HG03045 (cell line): ENCODE data around the gene IPP.
"Not testable (repeated sequence)": the region's sequence is repeated elsewhere in the genome, so short reads cannot be mapped to it uniquely, and the experiment has no call there.

Experiments used
- ATAC-seq: cut with Tn5 transposase; IDR thresholded peaks from one replicate; pipeline ENCODE4 v1.9.1; 2021; ENCODE audit warnings: mild to moderate bottlenecking, moderate library complexity; ENCODE audit not compliant: unreplicated experiment

The IPP gene

DNA sequence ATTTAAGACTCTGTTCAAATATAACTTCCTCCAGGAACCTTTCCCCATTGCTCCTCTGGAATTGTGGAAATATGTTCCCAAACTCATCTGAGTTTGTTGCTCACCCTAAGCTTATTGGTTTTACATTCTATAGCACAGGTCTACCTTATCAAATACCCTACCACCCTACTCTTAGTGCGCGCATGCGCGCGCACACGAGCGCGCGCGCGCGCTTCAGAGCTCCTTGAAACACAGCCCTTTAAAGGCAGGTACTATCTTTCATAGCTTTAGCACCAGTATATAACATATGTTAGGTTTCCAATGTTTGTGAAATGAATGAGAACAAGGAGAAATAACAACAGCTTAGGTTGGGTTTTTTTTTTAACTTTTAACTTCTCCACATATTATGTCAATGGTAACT lies 3.5 kb downstream of the IPP start:
- no peak for ATAC-seq

DNA sequence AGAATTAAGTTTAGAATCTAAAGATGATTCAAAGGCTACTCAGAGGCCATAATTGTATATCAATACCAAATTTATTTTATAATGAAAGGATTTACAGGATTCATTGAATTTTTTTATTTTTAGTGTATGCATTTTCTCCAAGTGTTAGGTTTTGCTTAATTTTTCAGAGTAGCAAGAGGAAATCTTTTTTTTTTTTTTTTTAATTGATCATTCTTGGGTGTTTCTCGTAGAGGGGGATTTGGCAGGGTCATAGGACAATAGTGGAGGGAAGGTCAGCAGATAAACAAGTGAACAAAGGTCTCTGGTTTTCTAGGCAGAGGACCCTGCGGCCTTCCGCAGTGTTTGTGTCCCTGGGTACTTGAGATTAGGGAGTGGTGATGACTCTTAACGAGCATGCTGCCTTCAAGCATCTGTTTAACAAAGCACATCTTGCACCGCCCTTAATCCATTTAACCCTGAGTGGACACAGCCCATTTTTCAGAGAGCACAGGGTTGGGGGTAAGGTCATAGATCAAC lies 10.8 kb downstream of the IPP start:
- ATAC-seq = not testable (repeated sequence)

DNA sequence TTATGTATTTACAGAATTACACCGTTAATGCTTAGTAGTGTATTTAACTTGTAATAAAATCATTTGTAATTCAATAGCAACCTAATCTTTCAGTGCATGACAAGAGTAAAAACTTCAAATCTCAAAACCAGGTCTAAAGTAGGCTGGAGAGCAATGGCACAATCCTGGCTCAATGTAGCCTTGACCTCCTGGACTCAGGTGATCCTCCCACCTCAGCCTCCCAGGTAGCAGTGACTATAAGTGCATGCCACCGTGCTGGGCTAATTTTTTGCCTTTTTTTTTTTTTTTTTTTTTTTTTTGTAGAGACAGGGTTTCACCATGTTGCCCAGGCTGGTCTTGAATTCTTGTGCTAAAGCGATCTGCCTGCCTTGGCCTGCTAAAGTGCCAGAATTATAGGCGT lies 11.3 kb downstream of the IPP start:
- no peak for ATAC-seq

DNA sequence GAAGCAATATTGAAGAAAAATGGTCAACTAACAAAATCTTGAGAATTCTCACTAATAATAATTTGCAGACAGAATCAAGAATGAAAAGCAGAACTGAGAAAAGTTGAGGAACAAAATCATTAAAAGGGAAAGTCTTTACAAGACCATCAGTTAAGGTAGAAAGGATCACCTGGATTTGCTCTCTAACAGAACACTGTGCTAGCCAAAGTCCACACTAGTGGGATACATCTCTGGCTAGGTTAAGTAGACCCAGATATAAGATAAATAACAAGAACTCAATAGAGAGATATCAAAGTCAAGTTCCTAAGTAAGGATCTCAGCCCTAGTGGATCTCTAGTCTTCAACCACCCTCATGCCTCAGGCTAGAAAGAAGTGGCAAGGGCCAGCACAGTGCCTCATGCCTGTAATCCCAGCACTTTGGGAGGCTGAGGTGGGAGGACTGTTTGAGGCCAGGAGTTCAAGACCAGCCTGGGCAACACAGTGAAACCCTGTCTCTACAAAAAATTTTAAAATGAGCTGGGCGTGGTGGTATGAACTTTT lies 19.6 kb downstream of the IPP start:
- no peak for ATAC-seq

DNA sequence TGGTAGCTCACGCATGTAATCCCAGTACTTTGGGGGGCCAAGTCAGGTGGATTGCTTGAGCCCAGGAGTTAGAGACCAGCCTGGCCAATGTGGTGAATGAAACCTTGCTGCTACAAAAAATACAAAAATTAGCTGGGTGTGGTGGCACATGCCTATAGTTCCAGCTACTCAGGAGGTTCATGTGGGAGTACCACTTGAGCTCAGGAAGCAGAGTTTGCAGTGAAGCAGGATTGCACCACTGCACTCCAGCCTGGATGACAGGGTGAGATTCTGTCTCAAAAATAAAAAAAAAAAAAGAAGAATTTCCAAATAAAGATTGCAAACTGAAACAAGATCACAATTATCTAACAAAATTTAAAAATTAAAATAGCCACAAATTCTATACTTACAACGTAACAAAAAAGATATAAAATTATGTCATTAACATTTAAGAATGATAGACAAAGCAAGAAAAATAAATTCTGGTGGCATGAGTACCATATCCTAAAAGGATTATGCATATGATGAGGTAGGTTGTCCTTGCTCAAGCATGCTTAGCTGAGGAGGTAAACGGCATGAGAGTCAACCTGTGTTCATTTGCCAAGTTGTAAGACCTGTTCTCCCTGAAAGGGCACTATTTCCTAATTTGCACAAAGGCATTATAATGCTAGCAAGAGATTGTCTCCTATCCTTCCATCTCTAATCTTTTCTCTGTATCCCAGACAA lies 20.2 kb downstream of the IPP start:
- no peak for ATAC-seq

DNA sequence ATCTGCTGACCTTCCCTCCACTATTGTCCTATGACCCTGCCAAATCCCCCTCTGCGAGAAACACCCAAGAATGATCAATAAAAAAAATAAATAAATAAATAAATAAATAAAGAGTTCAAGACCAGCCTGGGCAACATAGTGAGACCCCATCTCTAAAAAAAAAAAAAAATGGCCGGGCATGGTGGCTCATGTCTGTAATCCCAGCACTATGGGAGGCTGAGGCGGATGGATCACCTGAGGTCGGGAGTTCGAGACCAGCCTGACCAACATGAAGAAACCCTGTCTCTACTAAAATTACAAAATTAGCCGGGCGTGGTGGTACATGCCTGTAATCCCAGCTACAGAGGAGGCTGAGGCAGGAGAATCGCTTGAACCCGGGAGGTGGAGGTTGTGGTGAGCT lies 24.4 kb downstream of the IPP start:
- not testable (repeated sequence) for ATAC-seq

DNA sequence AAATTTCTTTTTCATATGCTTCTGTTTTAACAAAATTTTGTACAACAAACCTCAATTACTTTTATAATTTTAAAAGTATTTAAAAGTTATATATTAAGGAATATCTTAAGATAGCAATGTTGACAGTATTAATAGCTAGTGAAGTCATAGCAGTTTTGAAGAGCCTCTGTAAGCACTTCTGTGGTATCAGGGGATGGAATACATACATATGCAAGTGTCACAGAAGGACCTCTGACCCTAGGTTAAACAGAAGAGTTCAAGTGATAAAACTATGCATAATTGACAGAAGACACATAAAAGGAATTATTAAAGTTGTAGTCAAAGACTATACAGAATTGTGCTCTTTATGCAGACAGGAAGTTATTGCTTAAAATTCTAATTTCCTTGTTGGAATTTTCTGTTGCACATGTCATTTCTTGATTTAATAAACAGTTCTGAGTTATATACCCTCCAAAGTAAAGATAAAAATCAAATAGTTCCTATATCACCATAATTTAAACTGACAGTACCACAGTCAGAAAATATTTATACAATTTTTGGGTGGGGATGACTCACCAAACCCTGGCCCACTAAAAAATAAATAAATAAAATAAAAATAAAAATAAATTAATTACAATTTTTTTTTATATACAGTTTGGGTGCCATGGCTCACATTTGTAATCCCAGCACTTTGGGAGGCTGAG lies 27.1 kb downstream of the IPP start:
- no peak for ATAC-seq

DNA sequence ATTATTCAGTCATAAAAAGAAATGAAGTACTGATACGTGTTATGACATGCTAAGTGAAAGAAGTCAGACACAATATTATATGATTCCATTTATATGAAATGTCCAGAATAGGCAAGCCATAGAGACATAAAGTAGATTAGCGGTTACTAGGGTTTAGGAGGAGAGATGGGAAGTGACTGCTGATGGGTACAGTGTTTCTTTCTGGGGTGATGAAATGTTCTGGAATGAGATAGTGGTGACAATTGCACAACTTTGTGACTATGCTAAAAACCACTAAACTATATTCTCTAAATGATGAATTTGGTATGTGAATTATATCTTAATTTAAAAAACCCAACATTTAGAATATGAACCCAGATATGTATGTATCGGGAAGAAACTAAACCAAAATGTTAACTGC lies 27.6 kb downstream of the IPP start:
- ATAC-seq = no peak

DNA sequence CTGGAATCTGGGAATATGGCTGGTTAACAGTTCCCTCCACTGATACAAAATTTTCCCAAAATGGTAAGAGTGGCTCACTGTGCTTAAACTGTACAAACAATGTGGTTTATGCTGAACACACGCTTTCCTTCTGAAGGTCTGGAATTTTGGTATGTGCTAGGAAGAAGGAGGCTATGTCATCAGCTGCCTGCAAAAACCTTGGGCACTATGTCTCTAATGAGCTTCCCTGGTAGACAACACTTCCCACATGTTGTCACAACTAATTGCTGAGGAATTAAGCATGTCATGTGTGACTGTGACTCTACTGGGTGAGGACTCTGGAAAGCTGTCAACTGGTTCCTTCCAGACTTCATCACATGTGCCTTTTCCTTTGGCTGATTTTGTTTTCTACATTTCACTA lies 29.2 kb downstream of the IPP start:
- no peak for ATAC-seq

DNA sequence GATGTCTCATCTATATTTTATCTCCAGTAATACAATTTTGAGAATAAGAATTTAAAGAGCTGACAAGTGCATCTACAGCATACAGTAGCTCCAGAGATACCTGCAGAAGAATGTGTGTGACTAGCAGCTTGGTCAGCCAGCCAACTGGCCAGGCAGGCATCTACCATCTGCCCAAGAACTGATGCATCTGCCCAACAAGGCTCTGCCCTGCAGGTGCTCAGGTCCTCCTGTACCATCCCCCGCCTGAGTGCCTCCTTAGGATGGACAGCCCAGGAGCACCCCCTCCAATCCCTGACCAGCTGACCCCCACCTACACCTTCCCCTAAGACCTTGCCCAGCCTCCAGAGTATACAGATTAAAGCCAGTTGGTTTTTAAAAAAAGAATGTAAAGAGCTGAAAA lies 32.2 kb downstream of the IPP start:
- no peak for ATAC-seq

DNA sequence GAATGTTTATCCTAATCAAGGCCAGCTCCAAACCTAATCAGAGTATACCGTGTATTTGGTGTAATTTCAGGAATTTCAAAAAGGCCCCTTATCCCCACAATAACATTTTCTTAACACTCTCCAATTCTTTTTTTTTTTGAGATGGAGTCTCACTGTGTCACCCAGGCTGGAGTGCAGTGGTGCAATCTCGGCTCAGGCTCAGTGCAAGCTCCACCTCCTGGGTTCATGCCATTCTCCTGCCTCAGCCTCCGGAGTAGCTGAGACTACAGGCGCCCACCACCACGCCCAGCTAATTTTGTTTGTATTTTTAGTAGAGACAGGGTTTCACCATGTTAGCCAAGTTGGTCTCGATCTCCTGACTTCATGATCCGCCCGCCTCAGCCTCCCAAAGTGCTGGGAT lies 33.1 kb downstream of the IPP start:
- ATAC-seq = not testable (repeated sequence)

DNA sequence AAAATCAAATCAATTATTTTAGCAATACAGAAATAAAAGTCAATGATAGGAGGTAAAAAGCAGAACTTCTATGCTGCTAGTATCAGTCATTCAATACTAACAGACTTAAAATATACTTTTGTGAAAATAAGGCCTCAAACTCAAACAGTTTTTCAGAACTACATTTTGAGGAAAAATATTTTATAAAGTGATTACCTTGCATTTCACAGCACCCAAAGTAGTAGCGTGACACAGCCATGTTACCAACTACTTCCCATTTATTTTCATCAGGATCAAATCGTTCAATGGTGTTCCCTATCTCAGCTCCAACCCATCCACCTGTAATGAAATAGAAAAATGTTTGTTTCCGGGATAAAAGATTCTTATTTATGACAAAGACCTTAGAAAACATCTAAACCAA lies 33.8 kb downstream of the IPP start:
- ATAC-seq = no peak

DNA sequence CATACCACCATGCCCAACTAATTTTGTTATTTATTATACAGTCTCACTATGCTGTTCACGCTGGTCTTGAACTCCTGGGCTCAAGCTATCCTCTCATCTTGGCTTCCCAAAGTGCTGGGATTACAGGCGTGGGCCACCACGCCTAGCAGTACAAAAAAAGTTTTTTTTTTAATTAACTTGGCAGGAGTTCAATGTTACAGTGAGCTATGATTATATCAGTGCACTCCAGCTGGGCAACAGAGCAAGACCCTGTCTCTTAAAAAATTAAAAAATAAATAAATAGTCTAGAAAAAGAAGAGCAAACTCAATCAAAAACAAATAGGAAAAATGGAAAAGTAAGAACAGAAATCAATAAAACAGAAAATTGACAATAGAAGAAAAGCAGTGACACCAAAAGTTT lies 36.7 kb downstream of the IPP start:
- ATAC-seq = no peak

DNA sequence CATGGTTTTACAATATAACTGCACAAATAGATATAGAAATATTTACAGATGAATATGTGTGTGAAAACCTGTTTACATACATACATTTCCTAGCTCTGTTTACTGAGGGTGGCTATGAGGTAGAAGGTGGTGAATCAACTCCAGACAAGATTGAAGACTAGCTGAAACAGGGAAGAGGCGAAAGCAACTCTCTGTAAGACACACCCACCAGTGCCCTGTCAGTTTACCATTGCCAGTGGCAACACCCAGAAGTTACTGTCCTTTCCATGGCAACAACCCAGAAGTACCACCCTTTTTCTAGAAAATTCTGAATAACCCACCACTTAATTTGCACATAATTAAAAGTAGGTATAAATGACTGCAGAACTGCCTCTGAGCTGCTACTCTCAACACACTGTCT lies 45.8 kb downstream of the IPP start:
- ATAC-seq = no peak

DNA sequence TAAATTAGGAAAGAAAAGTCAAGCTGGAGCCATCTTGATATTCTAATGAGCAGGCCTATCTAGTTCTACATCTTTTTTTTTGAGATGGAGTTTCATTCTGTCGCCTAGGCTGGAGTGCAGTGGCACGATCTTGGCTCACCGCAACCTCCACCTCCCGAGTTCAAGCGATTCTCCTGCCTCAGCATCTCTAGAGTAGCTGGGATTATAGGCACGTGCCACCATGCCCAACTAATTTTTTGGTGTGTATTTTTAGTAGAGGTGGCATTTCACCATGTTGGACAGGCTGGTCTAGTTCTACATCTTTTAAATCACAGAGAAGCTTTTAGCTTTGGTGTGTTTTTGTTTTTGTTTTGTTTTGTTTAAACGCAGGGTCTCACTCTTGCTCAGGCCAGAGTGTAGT lies 55.6 kb downstream of the IPP start:
- ATAC-seq = no peak

DNA sequence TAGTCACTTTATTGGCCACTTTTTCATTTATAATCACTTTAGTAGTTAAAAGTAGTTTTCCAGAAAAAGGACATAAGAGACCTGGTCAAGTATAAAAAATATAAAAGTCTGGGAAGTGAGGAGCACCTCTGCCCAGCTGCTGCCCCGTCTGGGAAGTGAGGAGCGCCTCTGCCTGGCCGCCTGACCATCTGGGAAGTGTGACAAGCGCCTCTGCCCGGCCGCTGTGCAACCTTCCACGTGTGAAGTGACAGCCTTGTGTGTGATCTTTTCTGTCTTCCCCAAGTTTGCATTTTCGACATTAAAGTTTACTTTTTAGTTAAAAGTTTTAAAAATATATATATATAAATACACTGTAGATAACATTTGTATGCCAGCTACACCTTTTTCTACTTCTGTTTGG lies 56.6 kb downstream of the IPP start:
- not testable (repeated sequence) for ATAC-seq

DNA sequence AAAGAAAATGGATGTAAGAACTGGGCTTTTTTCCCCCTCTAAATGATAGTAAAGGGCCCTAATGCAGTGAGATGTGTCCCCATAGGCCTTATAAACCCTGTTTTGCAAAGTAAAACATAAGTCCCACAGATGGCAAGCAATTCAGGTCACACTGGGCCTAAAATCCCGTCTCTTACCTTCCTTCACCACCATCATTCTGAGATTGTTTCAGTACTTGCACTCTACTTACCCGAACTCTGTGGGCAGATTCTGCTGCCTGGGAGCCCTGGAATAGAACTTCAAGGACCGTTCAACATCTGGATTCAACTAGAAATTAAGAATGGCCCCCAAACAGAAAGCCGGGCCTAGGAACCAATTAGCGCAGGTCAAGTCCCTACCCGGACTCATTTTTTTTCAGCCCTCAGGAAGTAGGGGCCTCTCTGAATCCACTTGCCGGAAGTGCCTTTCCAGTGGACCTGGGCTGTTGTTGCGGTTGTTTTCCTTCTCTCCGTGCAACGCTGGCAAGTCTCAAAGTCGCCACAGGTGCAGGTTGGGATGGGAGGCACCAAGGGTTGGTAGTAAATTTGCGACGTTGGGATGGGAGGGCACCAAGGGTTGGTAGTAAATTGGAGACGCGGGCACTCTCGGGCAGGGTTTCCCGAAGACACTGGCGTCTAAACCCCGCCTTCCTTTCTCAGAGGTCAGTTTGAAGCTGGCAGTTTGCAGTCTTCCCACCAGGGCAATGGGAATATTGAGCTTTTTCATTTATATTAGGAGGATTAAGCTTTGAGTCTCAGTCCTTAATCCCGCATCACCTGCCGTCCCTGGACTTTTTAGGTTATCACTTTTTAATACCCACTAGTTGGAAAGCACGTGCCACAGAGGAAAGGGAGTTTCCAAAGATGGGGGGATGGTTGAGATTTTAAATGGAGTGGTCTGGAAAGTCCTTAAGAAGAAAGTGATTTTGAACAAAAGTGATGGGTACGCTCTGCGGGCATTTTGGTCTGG lies 62.4 kb downstream of the IPP start, which contains the start of gene TMEM69:
Gene TMEM69, plus strand, starts transcription at position 428 of the 987 bp plus-strand sequence. CDS start 2,888 bp downstream, outside the sequence.
- no peak for ATAC-seq

DNA sequence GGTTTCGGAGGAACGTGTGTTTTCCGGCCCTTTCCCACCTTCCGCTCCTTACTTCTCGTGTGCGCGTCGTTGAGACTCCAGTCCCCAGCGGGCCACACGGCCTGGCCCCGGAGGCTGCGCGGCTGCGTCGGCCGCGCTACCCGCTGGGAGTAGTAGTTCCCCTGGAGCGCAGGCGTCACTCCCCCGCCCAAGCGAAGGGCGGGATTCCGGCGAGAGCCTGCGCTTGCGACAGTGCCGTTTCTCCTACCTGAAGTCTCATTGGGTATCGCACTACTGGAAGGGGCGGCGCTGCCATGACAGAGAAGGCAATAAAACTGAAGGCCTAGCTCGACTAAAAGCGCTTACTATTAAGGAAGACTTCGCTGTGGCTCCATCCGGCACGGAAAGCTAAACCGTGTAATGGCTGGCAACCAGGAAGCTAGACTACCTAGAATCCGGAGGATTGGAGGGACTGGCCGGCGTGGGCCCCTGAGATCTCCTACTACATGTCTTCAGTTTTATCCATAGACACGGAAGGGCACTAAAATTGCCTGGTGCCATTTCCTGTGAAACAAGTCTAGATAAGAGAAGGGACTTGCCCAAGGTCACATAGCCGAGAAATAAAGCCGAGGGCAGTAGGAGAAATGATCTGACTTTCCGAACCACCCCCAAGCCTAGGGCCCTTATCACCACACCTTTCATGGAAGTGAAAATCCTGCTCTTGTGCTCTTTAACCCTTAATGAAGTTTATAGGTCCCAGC lies 63.3 kb downstream of the IPP start:
- peak; percentile 79 for ATAC-seq

DNA sequence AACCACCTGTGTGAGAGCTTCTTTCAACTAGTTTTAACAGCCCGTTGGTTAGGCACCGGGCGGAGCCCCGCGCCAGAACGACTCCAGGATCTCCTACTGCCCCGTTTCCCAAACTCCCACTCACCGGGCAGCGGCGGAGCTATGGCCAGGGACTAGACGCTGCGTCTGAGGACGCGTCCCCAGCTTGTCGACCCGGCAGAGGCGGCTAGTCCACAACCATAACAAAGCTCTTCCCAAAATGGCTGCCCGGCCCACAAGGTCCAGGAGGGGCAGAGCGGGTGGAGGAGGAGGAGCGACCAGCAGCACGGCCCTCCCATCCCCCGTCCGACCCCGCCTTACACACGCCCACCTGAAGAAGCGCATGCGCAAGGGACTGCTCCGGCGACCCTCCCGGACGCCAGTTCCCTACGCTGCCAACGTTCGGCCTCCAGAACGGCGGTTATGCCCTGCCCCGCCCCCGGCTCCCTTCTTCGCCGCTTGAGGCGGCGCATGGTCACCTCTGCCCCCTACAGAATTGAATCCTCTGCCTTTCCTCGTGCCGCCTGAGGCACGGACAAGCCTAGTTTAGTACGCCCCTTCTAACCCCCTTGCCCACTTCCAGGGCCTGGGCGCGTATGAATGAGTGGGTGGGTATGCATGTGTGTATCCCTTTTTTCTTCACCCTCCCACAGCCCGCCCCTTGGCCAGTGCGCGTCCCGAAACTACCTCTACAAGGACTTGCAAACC lies 64.0 kb downstream of the IPP start, which contains the start of gene GPBP1L1:
Gene GPBP1L1, minus strand, starts transcription at position 246 of the 726 bp plus-strand sequence. CDS start 27,446 bp downstream, outside the sequence.
- ATAC-seq = peak; percentile 74

DNA sequence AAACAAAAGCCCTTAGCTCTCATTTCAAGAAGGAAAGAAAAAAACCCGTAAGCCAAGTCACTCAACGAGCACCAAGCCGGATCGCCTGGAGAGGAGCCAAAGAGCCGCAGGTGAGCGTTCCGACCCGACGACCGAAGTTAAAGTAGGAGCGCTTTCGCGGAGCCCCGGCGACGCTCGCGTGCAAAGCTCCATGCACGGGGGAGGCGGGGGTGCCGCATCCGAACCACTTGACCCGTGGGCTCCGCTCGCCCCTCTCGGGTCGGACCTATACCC lies 64.5 kb downstream of the IPP start:
- peak; percentile 5 for ATAC-seq
